ENCODE data around the gene NKX2-4.
"Not testable (repeated sequence)": the region's sequence is repeated elsewhere in the genome, so short reads cannot be mapped to it uniquely, and the experiment has no call there.

NKX2-4 gene

DNA sequence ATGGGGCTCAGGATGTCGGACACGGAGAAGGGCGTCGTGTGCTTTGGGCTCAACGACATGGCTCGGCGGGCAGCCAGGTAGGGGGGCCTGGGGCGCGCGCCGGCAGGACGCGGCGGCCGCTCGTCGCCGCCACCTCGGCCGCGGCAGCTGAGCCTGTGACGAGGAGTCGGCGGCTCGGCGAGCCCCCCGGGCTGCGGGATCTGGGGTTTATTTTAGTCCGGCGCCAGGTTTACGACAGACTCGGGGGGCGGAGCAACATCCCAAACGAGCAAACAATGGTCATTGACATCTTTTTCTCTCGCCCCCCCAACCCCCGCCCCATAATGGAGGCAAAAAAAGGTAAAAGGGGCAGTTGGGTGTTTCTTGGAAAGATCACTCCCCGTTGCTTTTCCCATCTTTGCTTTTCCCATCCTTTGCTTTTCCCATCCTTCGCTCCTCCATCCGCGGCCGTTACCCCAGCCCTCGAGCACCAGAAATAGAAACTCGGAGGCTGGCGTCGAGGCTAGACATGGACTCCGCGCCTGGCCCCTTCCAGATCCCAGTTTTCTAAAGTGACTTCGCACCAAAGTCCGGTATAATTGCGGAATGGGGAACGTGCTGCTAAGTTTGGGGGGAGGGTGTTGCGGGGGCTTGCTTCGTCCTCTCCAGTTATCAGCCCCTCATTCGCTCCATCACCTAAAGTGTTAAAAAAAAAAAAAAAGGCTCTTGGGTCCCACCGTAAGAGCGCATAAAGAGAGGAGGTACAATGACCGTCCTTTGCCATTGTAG lies at the start of gene NKX2-4:
TSS of gene NKX2-4 (minus strand) at position 186 of the 768 bp plus-strand sequence. CDS start at position 59, 127 bp downstream.
- DNase-seq (ENCODE audit: low spot score): no peak

DNA sequence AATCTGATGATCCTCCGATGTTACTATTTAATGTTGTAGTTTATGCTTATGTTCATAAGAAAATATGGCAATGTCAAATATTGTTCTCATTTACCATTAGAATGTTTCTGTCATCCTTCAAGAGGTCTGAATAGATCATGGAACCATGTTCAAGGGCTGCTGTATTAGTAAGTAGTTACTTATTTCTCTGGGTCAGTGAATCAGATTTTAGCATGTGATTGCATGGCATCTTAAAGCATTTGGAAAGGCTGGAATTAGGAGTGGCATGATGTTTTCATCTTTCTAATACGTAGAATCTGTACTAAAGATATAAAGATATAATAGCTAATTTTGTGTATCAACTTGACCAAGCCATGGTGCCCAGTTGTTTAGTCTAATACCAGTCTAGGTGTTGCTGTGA lies 40.5 kb upstream of the NKX2-4 start:
- no peak for DNase-seq (ENCODE audit: low spot score)

DNA sequence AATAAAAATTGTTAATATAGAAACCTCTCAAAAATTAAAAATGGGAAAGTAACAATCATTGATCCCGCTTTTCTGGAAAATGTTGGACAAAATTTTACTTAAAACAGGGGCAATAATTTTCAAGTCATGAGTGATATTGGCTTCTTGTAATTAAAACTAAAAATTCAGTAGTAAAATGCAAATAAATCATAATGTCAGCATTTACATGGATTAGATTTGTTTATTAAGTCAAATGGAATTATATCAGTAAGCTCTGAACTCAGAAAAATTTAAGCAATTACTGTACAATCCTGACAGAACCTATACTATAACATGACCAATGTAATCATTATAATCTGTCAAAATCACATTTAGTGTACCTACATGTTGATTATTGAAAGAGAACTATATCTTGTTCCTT lies 39.9 kb upstream of the NKX2-4 start:
- DNase-seq (ENCODE audit: low spot score): no peak

DNA sequence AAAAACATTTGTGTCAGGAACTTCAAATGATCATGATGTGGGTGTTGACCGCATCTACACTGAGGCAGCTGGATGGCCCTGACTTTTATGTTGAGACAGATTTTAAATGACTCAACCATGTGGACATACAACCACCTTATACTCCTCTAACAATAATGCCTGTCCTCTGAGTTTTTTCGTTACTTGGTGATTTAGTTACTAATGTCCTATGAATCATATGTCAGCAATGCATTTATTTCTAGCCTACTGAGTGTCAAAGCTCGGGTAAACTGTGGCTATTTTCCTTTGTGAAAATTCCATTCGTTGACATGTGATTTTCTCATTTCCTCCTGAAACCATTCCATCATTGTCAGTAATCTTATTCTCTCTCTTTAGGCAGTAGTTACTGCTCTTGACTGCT lies 38.9 kb upstream of the NKX2-4 start:
- DNase-seq (ENCODE audit: low spot score): peak; percentile 75

DNA sequence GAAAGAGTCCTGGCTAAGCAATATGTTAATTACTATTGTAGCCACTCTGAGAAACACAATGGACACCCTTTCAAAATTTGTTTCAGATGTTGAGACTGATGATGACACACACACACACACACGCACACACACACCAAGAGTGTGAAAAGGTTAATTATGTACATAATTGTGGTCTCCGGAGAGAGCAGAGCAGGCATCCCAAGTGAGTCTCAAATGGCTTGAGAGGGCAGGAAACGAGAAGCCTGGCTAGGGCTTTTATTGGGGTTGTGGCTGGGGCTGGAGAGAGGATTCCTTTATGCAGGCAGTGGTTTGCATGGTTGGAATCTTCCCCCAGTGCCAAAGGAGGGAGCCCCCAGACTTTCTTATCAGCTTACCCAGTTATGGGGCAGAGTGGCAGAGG lies 38.2 kb upstream of the NKX2-4 start:
- DNase-seq (ENCODE audit: low spot score): no peak

DNA sequence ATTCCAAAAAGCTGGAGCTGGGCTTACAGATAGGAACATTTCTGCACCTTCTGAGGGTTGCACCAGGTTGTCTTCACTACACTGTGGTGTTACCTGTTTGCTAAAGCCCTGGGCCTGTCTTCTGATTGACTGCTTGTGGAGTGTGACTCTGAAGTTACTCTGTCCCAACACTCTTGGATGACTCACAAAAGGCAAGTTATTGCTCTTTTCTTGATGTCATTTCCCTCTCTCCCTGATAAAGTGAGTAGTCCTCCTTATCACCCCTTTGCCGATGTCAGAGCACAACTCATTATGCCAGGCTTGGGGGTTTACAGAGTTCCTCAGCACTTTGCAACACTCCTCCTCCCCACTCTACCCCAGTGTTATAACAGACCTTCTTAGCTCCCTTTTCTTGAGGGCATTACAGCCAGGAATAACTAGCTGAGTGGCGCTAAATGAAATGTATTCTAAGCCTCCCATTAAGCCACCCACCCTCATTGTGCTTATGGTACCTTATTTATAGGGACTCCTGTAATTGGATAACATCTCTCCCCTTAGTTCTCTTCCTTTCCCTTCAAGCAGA lies 36.1 kb upstream of the NKX2-4 start:
- no peak for DNase-seq (ENCODE audit: low spot score)

DNA sequence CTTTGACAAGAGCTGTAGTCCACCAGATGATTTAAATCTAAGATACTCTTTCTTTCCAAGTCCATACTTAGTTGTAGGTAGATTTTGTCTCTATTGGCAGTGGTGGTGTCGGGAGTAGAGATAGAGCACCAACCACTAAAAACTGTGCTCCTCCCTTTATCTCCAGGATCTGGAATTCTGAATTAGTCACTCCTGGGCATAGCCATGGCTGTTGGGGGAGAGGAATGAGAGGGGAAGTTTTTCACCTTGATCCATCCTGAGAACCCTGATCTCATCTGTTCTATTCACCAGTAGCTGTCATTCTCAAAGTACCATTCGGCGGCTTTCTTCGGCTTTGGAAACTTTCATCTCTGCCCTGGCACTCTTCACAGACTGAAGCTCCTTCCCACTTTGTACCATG lies 35.6 kb upstream of the NKX2-4 start:
- DNase-seq (ENCODE audit: low spot score): no peak

DNA sequence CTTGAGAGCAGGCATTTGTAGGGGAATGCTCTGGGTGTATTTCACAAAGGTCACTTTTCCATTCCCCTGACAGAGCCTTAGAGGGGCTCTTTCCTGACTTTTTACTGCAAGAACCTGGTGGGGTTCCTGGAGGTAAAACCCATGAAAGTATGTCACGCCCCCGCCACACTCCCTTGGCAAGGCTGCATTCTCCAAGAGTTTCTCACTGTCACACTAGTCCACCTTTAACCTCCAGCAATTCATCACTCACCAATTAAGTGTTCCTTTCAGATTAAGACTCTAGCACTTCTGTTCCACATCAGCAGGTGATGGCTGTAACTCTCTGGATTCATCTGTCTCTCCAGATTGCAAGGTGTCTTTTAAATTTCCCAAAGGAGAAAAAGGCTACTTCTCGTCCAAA lies 32.7 kb upstream of the NKX2-4 start:
- no peak for DNase-seq (ENCODE audit: low spot score)

DNA sequence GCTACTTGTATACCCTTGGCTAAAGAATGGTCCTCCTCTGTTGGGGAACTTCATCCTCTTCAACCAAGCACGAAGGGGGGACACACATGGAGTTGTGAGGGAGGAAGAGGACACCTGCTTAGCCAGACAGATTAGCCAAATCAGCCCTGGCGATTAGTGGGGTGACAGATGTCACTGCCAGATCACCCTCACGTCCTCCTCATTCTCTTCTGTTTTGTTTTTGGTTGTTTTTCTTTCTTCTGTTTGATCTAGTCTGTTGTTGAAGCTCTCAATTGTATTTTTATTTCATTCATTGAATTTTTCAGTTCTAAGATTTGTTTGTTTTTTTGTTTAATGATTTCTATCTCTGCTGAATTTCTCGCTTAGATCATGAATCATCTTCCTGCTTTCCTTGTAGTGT lies 27.5 kb upstream of the NKX2-4 start:
- no peak for DNase-seq (ENCODE audit: low spot score)

DNA sequence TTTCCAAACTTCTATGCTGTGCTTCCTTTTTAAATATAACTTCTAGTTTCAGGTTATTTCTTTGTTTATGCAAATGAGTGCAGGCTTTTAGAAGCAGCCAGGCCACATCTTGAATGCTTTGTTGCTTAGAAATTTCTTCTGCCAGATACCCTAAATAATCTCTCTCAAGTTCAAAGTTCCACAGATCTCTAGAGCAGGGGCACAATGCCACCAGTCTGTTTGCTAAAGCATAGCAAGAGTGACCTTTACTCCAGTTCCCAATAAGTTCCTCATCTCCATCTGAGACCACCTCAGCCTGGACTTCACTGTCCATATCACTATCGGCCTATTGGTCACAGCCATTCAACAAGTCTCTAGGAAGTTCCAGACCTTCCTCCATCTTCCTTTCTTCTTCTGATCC lies 26.4 kb upstream of the NKX2-4 start:
- not testable (repeated sequence) for DNase-seq (ENCODE audit: low spot score)

DNA sequence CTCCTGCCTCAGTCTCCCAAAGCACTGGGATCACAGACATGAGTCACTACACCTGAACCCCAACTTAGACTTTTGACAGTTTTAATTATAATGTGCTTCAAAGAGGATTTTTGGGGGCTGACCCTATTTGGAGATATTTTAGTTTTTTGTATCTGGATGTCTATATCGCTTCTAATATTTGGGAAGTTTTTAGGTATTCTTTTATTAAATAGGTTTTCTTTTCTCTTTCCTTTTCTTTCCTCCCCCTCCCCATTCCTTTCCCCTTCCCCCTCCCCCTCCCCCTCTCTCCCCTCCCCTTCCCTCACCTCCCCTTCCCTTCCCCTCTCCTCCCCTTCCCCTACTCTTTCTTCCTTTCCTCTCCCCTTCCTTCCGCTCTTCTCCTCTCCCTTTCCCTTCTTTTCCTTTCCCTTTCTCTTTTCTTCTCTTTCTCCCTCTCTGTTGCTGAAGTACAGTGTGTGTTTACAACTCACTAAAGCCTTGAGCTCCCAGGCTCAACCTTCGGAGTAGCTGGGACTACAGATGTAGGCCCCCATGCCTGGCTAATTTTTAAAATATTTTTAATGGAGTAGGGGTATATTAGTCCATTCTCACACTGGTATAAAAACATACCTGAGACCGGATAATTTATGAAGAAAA lies 24.4 kb upstream of the NKX2-4 start:
- DNase-seq (ENCODE audit: low spot score): no peak

DNA sequence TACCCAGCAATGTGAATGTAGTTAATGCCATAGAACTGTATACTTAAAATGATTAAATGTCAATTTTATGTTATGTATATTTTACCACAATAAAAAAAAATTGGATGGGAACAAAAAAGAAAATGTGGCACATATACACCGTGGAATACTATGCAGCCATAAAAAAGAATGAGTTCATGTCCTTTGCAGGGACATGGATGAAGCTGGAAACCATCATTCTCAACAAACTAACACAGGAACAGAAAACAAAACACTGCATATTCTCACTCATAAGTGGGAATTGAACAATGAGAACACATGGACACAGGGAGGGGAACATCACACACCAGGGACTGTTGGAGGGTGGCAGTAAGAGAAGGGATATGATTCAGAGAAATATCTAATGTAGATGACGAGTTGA lies 21.8 kb upstream of the NKX2-4 start:
- not testable (repeated sequence) for DNase-seq (ENCODE audit: low spot score)

DNA sequence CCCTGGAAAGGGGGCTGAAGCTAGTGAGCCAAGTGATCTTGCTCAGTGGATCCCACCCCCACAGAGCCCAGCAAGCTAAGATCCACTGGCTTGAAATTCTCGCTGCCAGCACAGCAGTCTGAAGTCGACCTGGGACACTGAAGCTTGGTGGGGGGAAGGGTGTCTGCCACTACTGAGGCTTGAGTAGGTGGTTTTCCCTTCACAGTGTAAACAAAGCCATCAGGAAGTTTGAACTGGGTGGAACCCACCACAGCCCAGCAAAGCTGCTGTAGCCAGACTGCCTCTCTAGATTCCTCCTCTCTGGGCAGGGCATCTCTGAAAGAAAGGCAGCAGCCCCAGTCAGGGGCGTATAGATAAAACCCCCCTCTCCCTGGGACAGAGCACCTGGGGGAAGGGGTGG lies 16.7 kb upstream of the NKX2-4 start:
- not testable (repeated sequence) for DNase-seq (ENCODE audit: low spot score)

DNA sequence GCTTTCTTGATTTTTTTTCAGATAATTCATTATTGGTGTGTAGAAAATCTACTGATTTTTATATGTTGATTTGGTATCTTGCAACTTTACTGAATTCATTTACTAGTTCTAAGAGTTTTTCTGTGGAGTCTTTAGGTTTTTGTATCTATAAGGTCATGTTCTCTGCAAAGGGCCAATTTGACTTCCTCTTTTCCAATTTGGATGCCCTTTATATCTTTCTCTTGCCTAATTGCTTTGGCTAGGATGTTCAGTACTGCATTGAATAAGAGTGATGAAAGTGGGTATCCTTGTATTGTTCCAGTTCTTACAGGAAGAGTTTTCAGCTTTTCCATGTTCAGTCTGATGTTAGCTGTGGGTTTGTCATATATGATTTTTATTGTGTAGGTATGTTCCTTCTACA lies 14.4 kb upstream of the NKX2-4 start:
- DNase-seq (ENCODE audit: low spot score): no peak

DNA sequence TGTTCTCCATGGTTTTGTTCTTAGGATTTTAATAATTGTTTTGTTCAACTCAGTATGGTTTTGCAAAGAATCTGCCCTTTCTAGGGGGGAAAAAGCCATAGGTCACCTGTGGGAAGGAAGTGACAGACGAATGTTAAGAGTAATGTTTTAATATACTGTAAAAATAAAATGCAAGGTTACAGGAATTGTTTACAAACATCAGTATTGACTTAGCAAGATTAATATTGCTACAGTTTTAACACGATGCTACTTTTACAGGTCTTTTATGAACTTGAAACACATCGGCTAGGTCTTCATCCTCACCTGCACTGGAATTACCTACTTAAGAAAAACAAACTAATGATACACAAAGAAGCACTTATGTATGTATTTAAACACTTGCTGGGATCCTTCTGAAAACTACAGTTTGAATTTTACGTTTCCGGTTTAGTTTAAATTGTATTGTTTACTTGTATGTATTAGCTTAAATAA lies 1.7 kb upstream of the NKX2-4 start:
- no peak for DNase-seq (ENCODE audit: low spot score)

DNA sequence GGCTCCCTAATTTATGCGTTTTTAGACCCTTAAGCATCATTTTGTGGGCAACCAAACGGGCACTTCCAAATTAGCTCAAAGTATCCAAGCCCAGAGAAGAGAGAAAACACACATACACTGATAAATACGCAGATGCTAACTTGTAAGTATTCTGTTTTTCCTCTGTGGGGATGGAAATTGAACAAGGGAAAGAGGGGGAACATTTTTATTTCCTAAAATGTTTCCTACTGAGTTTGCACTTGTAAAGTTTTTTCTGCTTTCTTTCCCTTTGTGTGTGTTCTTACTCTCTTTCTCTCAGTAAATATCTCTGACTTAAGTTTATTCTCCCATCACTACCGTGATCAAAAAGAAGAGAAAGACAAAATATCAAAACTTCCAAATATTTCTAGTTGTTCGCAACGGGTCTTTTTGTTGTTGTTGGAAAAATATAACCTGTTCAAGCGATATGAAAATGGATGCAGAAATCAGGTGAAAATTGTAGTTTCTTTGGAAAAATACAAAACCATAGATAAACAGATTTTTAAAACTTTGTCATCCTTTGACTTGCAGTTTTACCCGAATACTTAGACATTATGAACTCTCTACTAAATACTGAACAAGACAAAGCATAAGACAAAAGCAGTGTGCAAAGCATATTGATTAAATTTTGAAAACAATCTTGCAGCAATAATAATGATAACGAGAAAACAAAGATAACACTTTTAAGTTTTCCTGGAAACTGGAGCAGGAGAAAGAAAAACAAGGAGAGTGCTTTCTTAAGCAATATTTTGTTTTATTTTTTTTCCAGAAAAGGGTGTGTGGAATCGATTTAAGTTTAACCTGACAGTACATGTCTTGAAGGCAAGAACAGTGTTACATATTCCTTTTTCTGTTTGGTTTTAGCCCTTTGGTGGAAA lies 1.0 kb upstream of the NKX2-4 start:
- DNase-seq (ENCODE audit: low spot score): no peak

DNA sequence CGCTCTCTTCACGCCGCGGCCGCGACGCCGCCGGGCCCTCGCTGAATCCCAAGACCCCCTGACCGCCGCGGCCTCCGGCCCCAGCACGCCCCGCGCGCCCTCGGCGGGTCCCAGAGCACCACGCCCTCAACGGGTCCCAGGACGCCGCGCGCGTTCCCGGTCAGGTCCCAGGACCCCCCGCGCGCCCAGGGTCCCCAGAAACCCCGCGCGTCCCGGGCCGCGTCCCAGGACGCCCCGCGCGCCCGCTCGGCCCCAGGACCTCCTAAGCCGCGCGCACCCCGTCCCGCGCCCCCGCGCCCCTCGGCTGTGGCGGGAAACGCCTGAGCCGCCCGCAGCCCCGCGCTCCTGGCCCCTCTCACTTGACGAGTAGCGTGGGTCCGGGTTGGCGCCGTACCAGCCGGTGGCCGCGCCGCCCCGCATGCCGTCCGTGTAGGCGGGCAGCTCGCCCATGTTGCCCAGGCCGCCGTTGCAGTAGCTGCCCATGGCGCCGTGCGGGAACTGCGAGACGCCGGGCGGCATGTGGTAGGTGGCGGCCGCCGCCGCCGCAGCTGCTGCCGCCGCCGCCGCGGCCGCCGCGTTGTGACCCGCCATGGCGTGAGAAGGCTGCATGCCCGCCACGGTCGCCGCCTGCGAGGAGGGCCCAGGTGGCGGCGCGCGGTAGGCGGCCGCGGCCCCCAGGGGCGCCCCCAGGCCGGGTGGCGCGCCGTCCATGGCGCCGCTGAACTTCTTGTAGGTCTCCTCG lies 556 bp downstream of the NKX2-4 start:
- DNase-seq (ENCODE audit: low spot score): peak; percentile 35

DNA sequence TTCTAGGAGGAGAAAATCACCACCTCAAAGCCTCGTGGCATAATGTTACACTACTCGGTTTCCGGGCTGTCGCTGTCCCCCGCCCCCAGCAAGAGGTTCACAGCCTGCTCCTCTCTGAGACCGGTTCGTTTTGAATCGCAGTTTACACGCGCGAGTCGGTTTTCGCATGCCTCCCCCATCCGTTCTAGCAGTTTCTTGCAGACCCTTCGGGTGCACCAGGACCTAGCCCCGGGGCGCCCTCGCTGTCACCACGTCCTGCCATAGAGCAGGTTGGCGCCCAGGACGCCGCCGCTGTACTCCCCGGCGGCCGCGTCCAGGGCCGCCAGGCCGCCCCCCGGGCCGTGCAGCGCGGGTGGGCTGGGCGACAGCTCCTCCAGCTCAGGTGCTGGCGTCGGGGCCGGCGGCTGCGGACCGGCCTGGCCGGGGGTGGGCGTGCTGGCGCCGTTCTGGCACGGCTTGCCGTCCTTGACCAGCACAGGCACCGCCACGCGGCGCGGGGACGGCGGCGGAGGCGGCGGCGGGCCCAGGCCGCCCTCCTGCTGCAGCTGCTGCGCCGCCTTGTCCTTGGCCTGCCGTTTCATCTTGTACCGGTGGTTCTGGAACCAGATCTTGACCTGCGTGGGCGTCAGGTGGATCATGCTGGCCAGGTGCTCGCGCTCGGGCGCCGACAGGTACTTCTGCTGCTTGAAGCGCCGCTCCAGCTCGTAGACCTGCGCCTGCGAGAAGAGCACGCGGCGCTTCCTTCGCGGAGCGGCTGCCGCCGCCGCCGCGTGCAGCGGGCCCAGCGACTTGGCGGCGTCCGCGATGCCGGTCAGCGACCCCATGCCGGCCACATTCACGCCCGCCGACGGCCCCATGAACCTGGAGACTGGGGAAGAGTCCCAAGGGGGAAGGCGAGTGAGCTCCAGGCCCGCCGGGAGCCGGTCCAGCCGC lies 1.4 kb downstream of the NKX2-4 start:
- peak; percentile 23 for DNase-seq (ENCODE audit: low spot score)

DNA sequence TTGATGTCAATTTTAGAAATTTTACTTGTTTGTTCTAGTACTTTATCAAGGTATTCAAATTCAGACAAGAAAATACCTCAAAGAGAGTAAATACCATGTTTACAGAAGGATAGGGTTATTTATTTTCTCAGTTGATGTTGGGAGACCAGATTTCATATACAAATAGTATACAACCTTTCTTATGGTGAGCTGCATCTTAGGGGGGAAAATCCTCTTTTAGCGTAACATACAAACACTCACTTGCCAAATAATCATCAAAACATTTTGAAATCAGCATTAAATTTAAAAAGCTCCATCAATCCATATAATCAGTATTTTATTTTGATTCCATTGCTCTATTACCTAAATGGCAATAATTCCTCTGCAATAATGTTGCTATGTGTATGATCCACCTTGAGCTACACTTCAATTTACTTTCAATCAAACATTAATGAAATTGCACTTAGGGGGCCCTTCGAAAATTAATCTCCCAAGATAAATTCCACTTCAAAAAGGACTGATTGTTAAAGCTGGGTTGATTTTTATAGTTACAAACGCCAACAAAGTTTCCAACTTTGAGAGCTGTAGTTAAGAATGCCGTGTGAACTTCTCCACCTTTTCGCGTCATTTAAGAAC lies 2.2 kb downstream of the NKX2-4 start:
- no peak for DNase-seq (ENCODE audit: low spot score)

DNA sequence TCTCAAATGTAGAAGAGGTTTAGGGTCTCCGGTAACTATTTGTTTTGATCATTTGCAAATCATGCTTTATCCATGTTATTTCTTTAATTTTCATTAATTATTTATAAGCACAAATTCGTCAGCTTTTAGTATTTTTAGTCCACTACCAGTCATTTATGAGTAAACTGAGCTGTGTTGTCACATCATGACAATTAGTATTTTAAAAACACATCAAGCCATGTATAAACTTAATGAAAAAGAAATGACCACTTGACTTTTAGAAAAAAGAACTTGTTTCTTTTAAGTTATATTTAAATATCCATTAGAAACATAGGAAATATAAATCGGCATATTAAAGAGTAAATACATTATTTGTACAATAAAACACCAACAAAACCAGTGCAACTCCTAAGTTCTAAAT lies 2.8 kb downstream of the NKX2-4 start:
- no peak for DNase-seq (ENCODE audit: low spot score)
